ENCODE measurements around the gene IFITM5. TPM values are rescaled to one million over a fixed set of nuclear protein-coding genes. Genes with fewer than 3 reads are reported as not detected.

IFITM5 gene
- total and polyA plus RNA-seq, 2 of the 4 experiments (the other 2 are of a cell fraction), result not detected

DNA sequence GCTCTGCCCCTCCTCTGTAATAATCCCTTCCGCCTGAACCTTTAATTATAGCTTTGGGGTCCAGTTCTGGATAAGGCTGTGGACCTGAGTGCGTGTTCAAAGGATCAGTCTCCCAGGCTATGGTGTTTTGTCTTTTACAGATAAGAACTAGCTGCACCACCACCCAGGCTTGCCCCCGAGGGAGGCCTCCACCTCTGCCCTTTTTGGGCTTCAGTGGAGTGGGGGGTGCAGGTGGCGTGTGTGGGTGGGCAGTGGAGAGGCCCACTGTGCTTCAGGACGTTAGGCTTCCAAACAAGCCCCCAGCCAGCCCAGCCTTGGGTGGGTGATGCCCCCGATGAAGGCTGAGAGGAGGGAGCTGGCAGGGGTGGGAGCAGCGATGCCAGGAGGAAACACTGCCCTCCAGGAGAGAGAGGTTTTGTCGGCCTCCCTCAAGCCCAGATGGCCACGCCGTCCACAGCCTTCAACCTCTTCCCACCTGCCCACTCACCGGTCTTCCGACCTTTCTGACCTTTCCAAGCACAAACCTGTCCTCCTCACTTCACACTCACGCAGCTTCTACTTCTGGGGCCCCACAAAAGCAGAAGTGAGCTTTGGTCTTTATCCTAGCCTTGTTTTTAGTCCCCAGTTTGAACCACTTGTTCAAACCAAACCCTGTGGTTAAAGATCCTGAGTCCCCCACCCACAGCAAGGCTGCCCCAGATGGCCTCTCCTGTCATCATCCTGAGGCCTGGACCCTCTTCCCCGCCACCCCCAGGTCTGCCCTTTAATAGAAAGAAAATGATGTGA lies 42.2 kb downstream of the IFITM5 start:
- H3K4me1 ChIP-seq (ENCODE audit: control insufficient read depth, insufficient read depth, low read length), result no peaks in the 10 kb centered on the region
- H3K27me3 ChIP-seq (ENCODE audit: control insufficient read depth, insufficient read depth, low read length), result peaks cover 10% of the 10 kb centered on the region
- CTCF ChIA-PET, result no interaction called here
- H4K8ac ChIP-seq (ENCODE audit: low read depth in 2 of 2, low read length in 2 of 2), result no peak overlapping the region
- H3K79me1 ChIP-seq (ENCODE audit: low read depth in 1 of 2, low read length in 2 of 2), result no peaks in the 10 kb centered on the region; a peak in 1 of 4 replicates
- H3K23ac ChIP-seq (ENCODE audit: low read depth, low read length), result no peak overlapping the region
- H3K9me3 ChIP-seq (ENCODE audit: control insufficient read depth, insufficient read depth, low read length), result no peaks in the 10 kb centered on the region
- intact Hi-C loops (cut with micrococcal nuclease) (no loop called here), in situ Hi-C loops (cut with MboI; ENCODE audit: low sequenced_read_pairs) (no loop called here), dilution Hi-C loops (cut with HindIII; ENCODE audit: low sequenced_read_pairs, unreplicated experiment) (no loop called here)
- POLR2A ChIA-PET (ENCODE audit: unreplicated experiment), result no interaction called here
- H4K91ac ChIP-seq (ENCODE audit: insufficient read depth, low read depth, low read length), result no peak overlapping the region
- H3K27ac ChIP-seq (ENCODE audit: insufficient read depth, low read length), result no peak overlapping the region
- H3K56ac ChIP-seq (ENCODE audit: extremely low read depth, insufficient read depth, low read length), result no peak overlapping the region
- H2AK5ac ChIP-seq (ENCODE audit: low read depth, low read length), result no peak overlapping the region
- no peak overlapping the region for H2BK15ac ChIP-seq (ENCODE audit: low read depth, low read length)
- BruUV-seq (replicated peaks), result no TSS peak
- ATAC-seq (ENCODE audit: low read depth), result no peak
- H4K20me1 ChIP-seq (ENCODE audit: insufficient read depth, low read length), result no peaks in the 10 kb centered on the region; the same call in 1 of the 2 replicates
- no peak overlapping the region for H3K4me3 ChIP-seq (ENCODE audit: insufficient read depth, low read depth, low read length)
- 55% methylated on average over 6 of the region's 14 CpGs; no CpG with 5 or more reads in 1 of the 2 experiments for WGBS, 2 experiments (ENCODE audit: extremely low coverage in 2 of 2, insufficient read length in 1 of 2)
- no peaks in the 10 kb centered on the region; the same call in 1 of the 2 replicates for H3K9me1 ChIP-seq (ENCODE audit: insufficient read depth, low read length)
- no peak overlapping the region for H3K18ac ChIP-seq (ENCODE audit: low read depth, low read length)
- TF ChIP-seq RFX5 (IDR thresholded peaks at IDR 0.05; ENCODE audit: low read depth, low read length), result no peak
- TF ChIP-seq, protein P1, sequence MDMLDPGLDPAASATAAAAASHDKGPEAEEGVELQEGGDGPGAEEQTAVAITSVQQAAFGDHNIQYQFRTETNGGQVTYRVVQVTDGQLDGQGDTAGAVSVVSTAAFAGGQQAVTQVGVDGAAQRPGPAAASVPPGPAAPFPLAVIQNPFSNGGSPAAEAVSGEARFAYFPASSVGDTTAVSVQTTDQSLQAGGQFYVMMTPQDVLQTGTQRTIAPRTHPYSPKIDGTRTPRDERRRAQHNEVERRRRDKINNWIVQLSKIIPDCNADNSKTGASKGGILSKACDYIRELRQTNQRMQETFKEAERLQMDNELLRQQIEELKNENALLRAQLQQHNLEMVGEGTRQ (IDR thresholded peaks at IDR 0.05; ENCODE audit: low read depth, low read length), result no peak
- no peak for TF ChIP-seq MXI1 (IDR thresholded peaks at IDR 0.05; ENCODE audit: borderline replicate concordance, low read depth, low read length)
- TF ChIP-seq, protein P2, sequence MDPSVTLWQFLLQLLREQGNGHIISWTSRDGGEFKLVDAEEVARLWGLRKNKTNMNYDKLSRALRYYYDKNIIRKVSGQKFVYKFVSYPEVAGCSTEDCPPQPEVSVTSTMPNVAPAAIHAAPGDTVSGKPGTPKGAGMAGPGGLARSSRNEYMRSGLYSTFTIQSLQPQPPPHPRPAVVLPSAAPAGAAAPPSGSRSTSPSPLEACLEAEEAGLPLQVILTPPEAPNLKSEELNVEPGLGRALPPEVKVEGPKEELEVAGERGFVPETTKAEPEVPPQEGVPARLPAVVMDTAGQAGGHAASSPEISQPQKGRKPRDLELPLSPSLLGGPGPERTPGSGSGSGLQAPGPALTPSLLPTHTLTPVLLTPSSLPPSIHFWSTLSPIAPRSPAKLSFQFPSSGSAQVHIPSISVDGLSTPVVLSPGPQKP (IDR thresholded peaks at IDR 0.05; ENCODE audit: borderline replicate concordance, low read depth, low read length), result no peak
- TF ChIP-seq CHD1 (IDR thresholded peaks at IDR 0.05; ENCODE audit: low read depth, low read length), result no peak
- TF ChIP-seq BHLHE40 (IDR thresholded peaks at IDR 0.05; ENCODE audit: low read depth, low read length), result no peak
- TF ChIP-seq, protein P3, sequence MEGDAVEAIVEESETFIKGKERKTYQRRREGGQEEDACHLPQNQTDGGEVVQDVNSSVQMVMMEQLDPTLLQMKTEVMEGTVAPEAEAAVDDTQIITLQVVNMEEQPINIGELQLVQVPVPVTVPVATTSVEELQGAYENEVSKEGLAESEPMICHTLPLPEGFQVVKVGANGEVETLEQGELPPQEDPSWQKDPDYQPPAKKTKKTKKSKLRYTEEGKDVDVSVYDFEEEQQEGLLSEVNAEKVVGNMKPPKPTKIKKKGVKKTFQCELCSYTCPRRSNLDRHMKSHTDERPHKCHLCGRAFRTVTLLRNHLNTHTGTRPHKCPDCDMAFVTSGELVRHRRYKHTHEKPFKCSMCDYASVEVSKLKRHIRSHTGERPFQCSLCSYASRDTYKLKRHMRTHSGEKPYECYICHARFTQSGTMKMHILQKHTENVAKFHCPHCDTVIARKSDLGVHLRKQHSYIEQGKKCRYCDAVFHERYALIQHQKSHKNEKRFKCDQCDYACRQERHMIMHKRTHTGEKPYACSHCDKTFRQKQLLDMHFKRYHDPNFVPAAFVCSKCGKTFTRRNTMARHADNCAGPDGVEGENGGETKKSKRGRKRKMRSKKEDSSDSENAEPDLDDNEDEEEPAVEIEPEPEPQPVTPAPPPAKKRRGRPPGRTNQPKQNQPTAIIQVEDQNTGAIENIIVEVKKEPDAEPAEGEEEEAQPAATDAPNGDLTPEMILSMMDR (conservative IDR thresholded peaks at IDR 0.05; ENCODE audit: low read depth, low read length), result no peak
- TF ChIP-seq CEBPB (IDR thresholded peaks at IDR 0.05; ENCODE audit: low read depth, low read length), result no peak
- no peak for TF ChIP-seq NFE2L2 (IDR thresholded peaks at IDR 0.05; ENCODE audit: low read depth, low read length)
- no peak for TF ChIP-seq RAD21 (IDR thresholded peaks at IDR 0.05; ENCODE audit: low read length)
- no peak for TF ChIP-seq MAFK (IDR thresholded peaks at IDR 0.05; ENCODE audit: low read depth, low read length)
- no peak for TF ChIP-seq RCOR1 (IDR thresholded peaks at IDR 0.05; ENCODE audit: insufficient replicate concordance, low read length)
- TF ChIP-seq MAZ (IDR thresholded peaks at IDR 0.05; ENCODE audit: borderline replicate concordance, low read depth, low read length), result no peak
- TF ChIP-seq SMC3 (IDR thresholded peaks at IDR 0.05; ENCODE audit: low read depth, low read length), result no peak
- no peak for TF ChIP-seq FOS (IDR thresholded peaks at IDR 0.05; ENCODE audit: low read depth, low read length)
- no peak for TF ChIP-seq POLR2A (IDR thresholded peaks at IDR 0.05; ENCODE audit: low read depth, low read length)
- no peak overlapping the region for H3K9ac ChIP-seq (ENCODE audit: low read depth, low read length)
- no peak overlapping the region for H3K4me2 ChIP-seq (ENCODE audit: low read depth, low read length)
- no peak overlapping the region for H4K5ac ChIP-seq (ENCODE audit: low read depth, low read length)
- H2BK5ac ChIP-seq (ENCODE audit: low read depth, low read length, poor library complexity, severe bottlenecking), result no peak overlapping the region
- H2AK9ac ChIP-seq (replicated peaks; ENCODE audit: low read depth, low read length, poor library complexity), result no peak overlapping the region
- no peak for DNase-seq
- H2BK120ac ChIP-seq (ENCODE audit: low read depth, low read length), result no peak overlapping the region
- H3K36me3 ChIP-seq (ENCODE audit: control insufficient read depth, insufficient read depth, low read length), result peaks cover 17% of the 10 kb centered on the region
- no peak overlapping the region for H3K14ac ChIP-seq (replicated peaks; ENCODE audit: low read depth, low read length)
- H2BK20ac ChIP-seq (ENCODE audit: low read depth, low read length), result no peak overlapping the region
- no peak overlapping the region for H3K4ac ChIP-seq (ENCODE audit: low read depth, low read length)
- no peak overlapping the region for H2AFZ ChIP-seq (replicated peaks; ENCODE audit: low read length, poor library complexity)
